ENCODE data around the gene SIK2. TPM values are rescaled to one million over a fixed set of nuclear protein-coding genes. Genes with fewer than 3 reads are reported as not detected.

SIK2 gene
- total RNA-seq, 4 donors from 2014 or later, result 6.6 to 19.1 (median 16.2) TPM

DNA sequence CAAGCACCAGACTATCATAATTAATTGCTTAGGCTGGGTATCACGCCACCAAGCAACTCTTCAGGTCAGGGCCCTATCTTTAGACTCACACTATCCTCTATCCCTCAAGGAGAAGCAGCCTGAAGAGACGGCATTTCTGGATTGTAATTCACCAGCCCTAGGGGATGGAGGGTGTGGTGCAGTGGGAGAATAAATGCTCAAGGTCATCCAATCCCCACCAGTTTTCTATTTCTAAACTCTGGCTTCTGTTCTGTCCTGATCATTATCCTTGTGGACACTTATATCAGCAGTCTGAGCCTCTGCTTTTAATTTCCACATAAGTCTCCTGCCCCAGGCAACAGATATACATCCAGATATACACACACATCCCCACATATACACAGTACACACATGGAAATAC is 13.1 kb upstream of the SIK2 start:
- WGBS, 2 donors (ENCODE audit: low coverage in 1 of 2), result 89% methylated on average over 2 of the region's 2 CpGs; no CpG with 5 or more reads in 1 of the 2 donors
- in situ Hi-C loops (cut with MboI; ENCODE audit: low pct_ligation_motif_present in 1 of 4, low pct_unique_long_range_greater_than_20kb in 1 of 4, low sequenced_read_pairs in 3 of 4), result loop anchor here in 2 of 4 donors (5.0 to 10.0 kb wide), 3 partner anchors 196 to 256 kb away; no protein-coding TSS in a partner anchor

DNA sequence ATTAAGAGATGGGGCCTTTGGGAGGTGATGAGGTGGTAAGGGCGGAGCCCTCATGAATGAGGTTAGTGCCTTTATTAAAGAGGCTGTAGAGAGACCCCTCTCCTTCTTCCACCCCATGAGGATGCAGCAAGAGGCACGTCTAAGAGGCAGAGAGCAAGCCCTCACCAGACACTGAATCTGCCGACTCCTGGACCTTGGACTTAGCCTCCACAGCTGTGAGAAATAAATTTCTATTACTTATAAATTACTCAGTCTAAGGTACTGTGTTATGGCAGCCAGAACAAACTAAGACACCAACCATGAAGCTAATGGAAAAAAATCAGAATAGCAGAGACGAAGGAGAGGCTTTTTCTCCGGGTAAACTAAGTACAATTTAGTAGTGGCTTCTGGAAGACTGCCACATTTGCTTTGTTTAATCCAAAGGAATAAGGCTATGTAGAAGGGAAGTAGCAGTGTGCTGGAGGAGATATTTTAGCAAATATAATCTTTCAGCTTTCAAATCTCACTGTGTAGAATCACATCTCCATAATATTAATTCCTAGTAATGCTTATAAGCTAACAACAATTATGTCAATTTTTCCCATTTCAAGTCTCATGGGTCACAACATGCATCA is 12.3 kb upstream of the SIK2 start:
- TF ChIP-seq POLR2AphosphoS5 (IDR thresholded peaks at IDR 0.05) (no peak), POLR2A (IDR thresholded peaks at IDR 0.05) (no peak), EP300 (IDR thresholded peaks at IDR 0.05; ENCODE audit: low read depth) (no peak)
- TF ChIP-seq, protein P1, sequence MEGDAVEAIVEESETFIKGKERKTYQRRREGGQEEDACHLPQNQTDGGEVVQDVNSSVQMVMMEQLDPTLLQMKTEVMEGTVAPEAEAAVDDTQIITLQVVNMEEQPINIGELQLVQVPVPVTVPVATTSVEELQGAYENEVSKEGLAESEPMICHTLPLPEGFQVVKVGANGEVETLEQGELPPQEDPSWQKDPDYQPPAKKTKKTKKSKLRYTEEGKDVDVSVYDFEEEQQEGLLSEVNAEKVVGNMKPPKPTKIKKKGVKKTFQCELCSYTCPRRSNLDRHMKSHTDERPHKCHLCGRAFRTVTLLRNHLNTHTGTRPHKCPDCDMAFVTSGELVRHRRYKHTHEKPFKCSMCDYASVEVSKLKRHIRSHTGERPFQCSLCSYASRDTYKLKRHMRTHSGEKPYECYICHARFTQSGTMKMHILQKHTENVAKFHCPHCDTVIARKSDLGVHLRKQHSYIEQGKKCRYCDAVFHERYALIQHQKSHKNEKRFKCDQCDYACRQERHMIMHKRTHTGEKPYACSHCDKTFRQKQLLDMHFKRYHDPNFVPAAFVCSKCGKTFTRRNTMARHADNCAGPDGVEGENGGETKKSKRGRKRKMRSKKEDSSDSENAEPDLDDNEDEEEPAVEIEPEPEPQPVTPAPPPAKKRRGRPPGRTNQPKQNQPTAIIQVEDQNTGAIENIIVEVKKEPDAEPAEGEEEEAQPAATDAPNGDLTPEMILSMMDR (IDR thresholded peaks at IDR 0.05), result no peak
- no peaks in the 10 kb centered on the region for H3K4me1 ChIP-seq
- no peaks in the 10 kb centered on the region for H3K27me3 ChIP-seq
- intact Hi-C loops (cut with DNase I; ENCODE audit: low total_unique reads), result no loop called here
- no peak overlapping the region for H3K27ac ChIP-seq
- DNase-seq, result no peak
- H3K4me3 ChIP-seq, result no peak overlapping the region
- WGBS, 2 donors (ENCODE audit: low coverage in 1 of 2), result 50 to 51% methylated on average over 4 to 5 of the region's 5 CpGs
- in situ Hi-C loops (cut with MboI; ENCODE audit: low pct_ligation_motif_present in 1 of 4, low pct_unique_long_range_greater_than_20kb in 1 of 4, low sequenced_read_pairs in 3 of 4), result loop anchor here in 3 of 4 donors (5.0 to 10.0 kb wide), 4 partner anchors 185 to 255 kb away; no protein-coding TSS in a partner anchor
- H3K36me3 ChIP-seq, result no peaks in the 10 kb centered on the region
- H3K9me3 ChIP-seq, result no peaks in the 10 kb centered on the region

More for the DNA sequence above, 13.1 kb upstream of the SIK2 start:
- Histone ChIP-seq H3K27me3 (no peaks in the 10 kb centered on the region), H3K27ac (no peak overlapping the region), H3K4me1 (no peaks in the 10 kb centered on the region), H3K4me3 (no peak overlapping the region), H3K9me3 (no peaks in the 10 kb centered on the region), H3K36me3 (no peaks in the 10 kb centered on the region)
- intact Hi-C loops (cut with DNase I; ENCODE audit: low total_unique reads), result no loop called here
- TF ChIP-seq EP300 (IDR thresholded peaks at IDR 0.05; ENCODE audit: low read depth) (no peak), POLR2A (IDR thresholded peaks at IDR 0.05) (no peak), POLR2AphosphoS5 (IDR thresholded peaks at IDR 0.05) (no peak)
- TF ChIP-seq, protein P1 (IDR thresholded peaks at IDR 0.05), result no peak
- no peak for DNase-seq

DNA sequence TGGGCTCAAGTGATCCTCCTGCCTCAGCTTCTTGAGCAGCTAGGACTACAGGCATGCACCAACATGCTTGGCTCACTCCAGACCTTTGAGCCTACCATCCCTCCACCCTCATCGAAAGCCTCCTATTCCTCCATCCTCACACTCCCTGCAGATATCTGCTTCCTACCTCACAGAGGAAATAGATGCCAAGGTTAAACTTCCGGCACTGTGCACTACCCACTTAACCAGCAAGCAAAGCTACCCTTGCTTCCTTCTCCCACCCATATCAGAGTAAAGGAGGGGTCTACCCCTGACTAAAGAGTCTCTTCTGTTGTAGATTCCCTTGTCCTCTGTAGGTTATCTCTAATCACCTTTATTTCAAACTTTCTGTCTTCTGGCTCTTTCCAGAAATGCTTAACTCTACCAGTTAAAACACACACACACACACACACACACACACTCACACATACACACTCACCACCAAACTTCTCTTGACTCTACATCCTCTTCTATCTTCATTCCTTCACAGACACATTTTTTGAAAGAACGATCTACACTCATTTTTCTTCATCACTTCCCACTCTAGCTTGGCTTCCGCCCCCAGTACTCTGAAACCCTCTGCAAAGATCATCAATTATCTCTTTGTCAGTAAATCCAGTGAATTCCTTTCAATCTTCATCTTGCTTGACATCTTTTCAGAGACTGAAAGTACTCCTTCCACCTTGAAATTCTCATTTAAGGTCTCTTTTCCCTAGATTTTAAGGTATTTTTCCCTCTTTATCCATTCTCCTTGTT is 10.9 kb upstream of the SIK2 start:
- no peaks in the 10 kb centered on the region for H3K9me3 ChIP-seq
- no peaks in the 10 kb centered on the region for H3K27me3 ChIP-seq
- H3K27ac ChIP-seq, result no peak overlapping the region
- TF ChIP-seq POLR2A (IDR thresholded peaks at IDR 0.05) (no peak), POLR2AphosphoS5 (IDR thresholded peaks at IDR 0.05) (no peak), EP300 (IDR thresholded peaks at IDR 0.05; ENCODE audit: low read depth) (no peak)
- TF ChIP-seq, protein P1 (IDR thresholded peaks at IDR 0.05), result no peak
- H3K4me3 ChIP-seq, result no peak overlapping the region
- H3K36me3 ChIP-seq, result no peaks in the 10 kb centered on the region
- intact Hi-C loops (cut with DNase I; ENCODE audit: low total_unique reads) (no loop called here), in situ Hi-C loops (cut with MboI; ENCODE audit: low pct_ligation_motif_present in 1 of 4, low pct_unique_long_range_greater_than_20kb in 1 of 4, low sequenced_read_pairs in 3 of 4) (loop anchor here in 1 of 4 donors (10.0 kb wide), 2 partner anchors 183 to 253 kb away; no protein-coding TSS in a partner anchor)
- WGBS, 2 donors (ENCODE audit: low coverage in 1 of 2), result 81 to 88% methylated on average over 4 of the region's 4 CpGs
- H3K4me1 ChIP-seq, result no peaks in the 10 kb centered on the region
- DNase-seq, result no peak

DNA sequence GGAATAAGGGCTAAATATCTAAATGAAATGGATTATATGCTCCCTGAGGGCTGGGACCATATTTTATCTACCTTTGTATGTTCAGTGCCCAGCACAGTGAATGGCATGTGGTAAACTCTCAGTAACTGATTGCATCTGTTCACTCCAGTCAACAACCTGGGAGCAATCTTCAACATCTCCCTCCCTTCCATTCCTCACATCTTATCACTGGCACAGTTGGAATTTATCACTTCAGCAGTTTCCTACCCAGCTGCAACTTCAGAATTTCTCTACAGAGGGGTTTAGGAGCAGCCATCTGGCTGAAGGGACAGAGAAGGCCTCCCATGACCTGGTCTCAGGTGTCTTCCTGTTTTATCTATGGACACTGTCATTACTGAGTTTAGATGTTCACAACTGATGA is 9.8 kb upstream of the SIK2 start:
- in situ Hi-C loops (cut with MboI; ENCODE audit: low pct_ligation_motif_present in 1 of 4, low pct_unique_long_range_greater_than_20kb in 1 of 4, low sequenced_read_pairs in 3 of 4), result loop anchor here in 1 of 4 donors (10.0 kb wide), 2 partner anchors 182 to 252 kb away; no protein-coding TSS in a partner anchor
- peaks cover 0 to 1% (median 0%) of the 10 kb centered on the region in 4 donors for H3K4me1 ChIP-seq
- H3K9me3 ChIP-seq, result no peaks in the 10 kb centered on the region
- H3K4me3 ChIP-seq, result no peak overlapping the region
- intact Hi-C loops (cut with DNase I; ENCODE audit: low total_unique reads), result no loop called here
- H3K27me3 ChIP-seq, result no peaks in the 10 kb centered on the region
- DNase-seq, result no peak
- H3K27ac ChIP-seq, result no peak overlapping the region
- no peak for TF ChIP-seq POLR2A (IDR thresholded peaks at IDR 0.05)
- no peaks in the 10 kb centered on the region for H3K36me3 ChIP-seq
